ENCODE measurements around the gene DSCAML1. TPM values are rescaled to one million over a fixed set of nuclear protein-coding genes. Genes with fewer than 3 reads are reported as not detected.

Gene DSCAML1
- total and polyA plus RNA-seq, 2 of the 8 experiments (the other 6 are each of a cell fraction or from before 2014, with no cell fraction given) = 0.19 to 0.24 TPM

GRCh38 chr11:117467770-117468169 is 329.2 kb downstream of the DSCAML1 start:
- Histone ChIP-seq H2BK5ac (ENCODE audit: low read depth, low read length) (no peak overlapping the region), H3K23me2 (ENCODE audit: low read depth, low read length) (no peaks in the 10 kb centered on the region), H4K8ac (ENCODE audit: extremely low read depth, insufficient read depth, low read length) (no peak overlapping the region), H3K27ac (ENCODE audit: low read depth, low read length) (no peak overlapping the region), H4K91ac (replicated peaks; ENCODE audit: insufficient read length, low read length) (no peak overlapping the region), H3K79me1 (ENCODE audit: low read depth, low read length) (no peaks in the 10 kb centered on the region), H4K5ac (ENCODE audit: insufficient read length, low read depth, low read length) (no peak overlapping the region), H3K27me3 (replicated peaks in 1 of 4; ENCODE audit: control insufficient read depth in 3 of 4, extremely low read depth in 1 of 4, insufficient read depth in 3 of 4, low read length in 3 of 4) (no peaks in the 10 kb centered on the region), H3K9me3 (ENCODE audit: insufficient read depth in 2 of 2, low read depth in 1 of 2, low read length in 1 of 2) (no peaks in the 10 kb centered on the region), H3K4me2 (ENCODE audit: insufficient read depth in 1 of 2, low read depth in 2 of 2, low read length in 2 of 2) (no peak overlapping the region), H3K9ac (replicated peaks in 1 of 4; ENCODE audit: extremely low read depth in 1 of 4, low read depth in 3 of 4, low read length in 3 of 4) (no peak overlapping the region), H2BK12ac (ENCODE audit: low read depth, low read length) (no peak overlapping the region), H2BK20ac (ENCODE audit: low read length) (no peak overlapping the region), H3K79me2 (ENCODE audit: control insufficient read depth in 1 of 2, insufficient read depth in 2 of 2, low read length in 2 of 2) (no peaks in the 10 kb centered on the region), H3K23ac (ENCODE audit: insufficient read length) (no peak overlapping the region), H2BK120ac (replicated peaks; ENCODE audit: low read depth, low read length) (no peak overlapping the region), H3K4me3 (ENCODE audit: extremely low read depth in 1 of 4, insufficient read depth in 2 of 4, low read depth in 3 of 4, low read length in 4 of 4) (no peak overlapping the region), H3K4ac (replicated peaks; ENCODE audit: insufficient read length, low read depth, low read length) (no peak overlapping the region), H2BK15ac (ENCODE audit: low read length) (no peak overlapping the region), H3K56ac (replicated peaks; ENCODE audit: insufficient read length, low read depth, low read length) (no peak overlapping the region), H3K4me1 (replicated peaks in 1 of 4; ENCODE audit: control insufficient read depth in 3 of 4, insufficient read depth in 4 of 4, low read length in 3 of 4) (peaks cover 2 to 11% (median 4%) of the 10 kb centered on the region in 4 experiments; a peak in 6 of 7 replicates), H4K20me1 (replicated peaks in 1 of 2; ENCODE audit: control insufficient read depth in 1 of 2, insufficient read depth in 2 of 2, low read length in 2 of 2) (no peaks in the 10 kb centered on the region), H3K36me3 (ENCODE audit: control insufficient read depth in 2 of 4, insufficient read depth in 4 of 4, low read length in 3 of 4) (no peaks in the 10 kb centered on the region), H2AFZ (ENCODE audit: low read length) (no peak overlapping the region), H3K14ac (ENCODE audit: insufficient read length) (no peak overlapping the region), H3K18ac (ENCODE audit: extremely low read depth, low read length) (no peak overlapping the region), H2AK5ac (ENCODE audit: low read depth, low read length) (no peak overlapping the region)
- FAIRE-seq = no peak
- TF ChIP-seq CBX5 (IDR thresholded peaks at IDR 0.05; ENCODE audit: low read depth, low read length) = no peak
- TF ChIP-seq EZH2 (IDR thresholded peaks at IDR 0.05; ENCODE audit: low read depth, low read length, severe bottlenecking) = no peak
- no peak for TF ChIP-seq RNF2 (IDR thresholded peaks at IDR 0.05; ENCODE audit: borderline replicate concordance, low read depth, low read length, missing control alignments, poor library complexity, severe bottlenecking)
- no peak for TF ChIP-seq KDM4A (IDR thresholded peaks at IDR 0.05; ENCODE audit: low read depth, low read length, severe bottlenecking)
- ChIA-PET POLR2A (ENCODE audit: partially characterized antibody) (no interaction called here), CTCF (ENCODE audit: partially characterized antibody) (interaction anchor here (0.9 to 6.3 kb wide), 5 partner anchors 8 to 42 kb away, joined by 3 to 38 read pairs (median 7); no protein-coding TSS in a partner anchor)
- WGBS, 2 experiments (ENCODE audit: extremely low coverage in 1 of 2, insufficient coverage in 1 of 2, insufficient read length in 1 of 2, insufficient replicate concordance in 2 of 2, low coverage in 1 of 2, low lambda C conversion rate in 2 of 2, missing lambda C conversion rate in 1 of 2) = 88% methylated on average over 5 of the region's 5 CpGs; no CpG with 5 or more reads in 1 of the 2 experiments
- no peak for DNase-seq (ENCODE audit: low read depth in 1 of 2, low spot score in 2 of 2)

Data from H1 (cell line).